Neural cell (in vitro differentiated cells): ENCODE data around the gene RPS19BP1. TPM values are rescaled to one million over a fixed set of nuclear protein-coding genes. Genes with fewer than 3 reads are reported as not detected.

ENCODE experiments used
- H2AFZ ChIP-seq: fragments of 200-600, 300-800 bp; sonication (generic), shearing (Covaris generic); 2 replicates; pipeline ENCODE4 v1.6.0; 2014; ENCODE audit warnings: low read depth, mild to moderate bottlenecking, antibody characterized with exemption, low read length, moderate library complexity
- H3F3A ChIP-seq: fragments of 200-600 bp; shearing (Covaris generic); 2 replicates; pipeline ENCODE4 v1.6.1; 2016; ENCODE audit warnings: mild to moderate bottlenecking, moderate library complexity, mixed read lengths, antibody characterized with exemption, low read length; ENCODE audit not compliant: insufficient read depth, poor library complexity, severe bottlenecking
- H3K27ac ChIP-seq: fragments of 200-600, 300-800 bp; sonication (generic), shearing (Covaris generic); 2 replicates; pipeline ENCODE4 v1.5.1; 2014; ENCODE audit warnings: mild to moderate bottlenecking, low read length, moderate library complexity
- H3K27me3 ChIP-seq: fragments of 300-800, 200-600 bp; sonication (generic), shearing (Covaris generic); 2 replicates; pipeline ENCODE4 v1.6.0; 2014; ENCODE audit warnings: mild to moderate bottlenecking, low read depth, low read length, moderate library complexity; ENCODE audit not compliant: insufficient read depth
- H3K36me3 ChIP-seq: fragments of 300-800, 200-600 bp; sonication (generic), shearing (Covaris generic); 2 replicates; pipeline ENCODE4 v1.5.1; 2014; ENCODE audit warnings: mild to moderate bottlenecking, antibody characterized with exemption, low read length, moderate library complexity; ENCODE audit not compliant: insufficient read depth
- H3K4me2 ChIP-seq: fragments of 300-800, 200-600 bp; sonication (generic), shearing (Covaris generic); 2 replicates; pipeline ENCODE4 v1.6.0; 2014; ENCODE audit warnings: mild to moderate bottlenecking, low read length
- H3K4me3 ChIP-seq: fragments of 300-800, 200-600 bp; sonication (generic), shearing (Covaris generic); 2 replicates; pipeline ENCODE4 v1.5.1; 2014; ENCODE audit warnings: mild to moderate bottlenecking, low read length, moderate library complexity
- H3K79me2 ChIP-seq: fragments of 200-600 bp; shearing (Covaris generic); replicated peaks from 2 replicates; pipeline ENCODE4 v1.6.0; 2014; ENCODE audit warnings: mild to moderate bottlenecking, low read length, moderate library complexity; ENCODE audit not compliant: insufficient read depth
- H3K9ac ChIP-seq: fragments of 300-800, 200-600 bp; sonication (generic), shearing (Covaris generic); 2 replicates; pipeline ENCODE4 v1.6.1; 2016; ENCODE audit warnings: mild to moderate bottlenecking, low read length, mixed read lengths
- H3K9me2 ChIP-seq: fragments of 200-600 bp; shearing (Covaris generic); 2 replicates; pipeline ENCODE4 v1.6.1; 2016; ENCODE audit warnings: mild to moderate bottlenecking, low read length, mixed read lengths; ENCODE audit not compliant: insufficient read depth
- H3K9me3 ChIP-seq: fragments of 200-600, 300-800 bp; sonication (generic), shearing (Covaris generic); 2 replicates; pipeline ENCODE4 v1.6.1; 2016; ENCODE audit warnings: mild to moderate bottlenecking, mixed run types, low read length, moderate library complexity, mixed read lengths
- H4K20me1 ChIP-seq: fragments of 200-600 bp; shearing (Covaris generic); 2 replicates; pipeline ENCODE4 v1.6.1; 2016; ENCODE audit warnings: mild to moderate bottlenecking, mixed run types; ENCODE audit not compliant: insufficient read depth
- EP300 ChIP-seq: fragments of 450-650 bp; conservative IDR thresholded peaks from 2 replicates; pipeline ENCODE4 v1.6.1; 2014; ENCODE audit warnings: antibody characterized with exemption, mild to moderate bottlenecking, moderate library complexity; ENCODE audit not compliant: poor library complexity, severe bottlenecking
- POLR2AphosphoS5 ChIP-seq: IDR thresholded peaks from 2 replicates; pipeline ENCODE4 v1.6.1; 2012
- RAD21 ChIP-seq: fragments of 450-650 bp; conservative IDR thresholded peaks from 2 replicates; pipeline ENCODE4 v1.6.1; 2014; ENCODE audit warnings: antibody characterized with exemption, mild to moderate bottlenecking, moderate library complexity
- REST ChIP-seq: IDR thresholded peaks from 2 replicates; pipeline ENCODE4 v1.6.1; 2012; ENCODE audit warnings: borderline replicate concordance
- SMC3 ChIP-seq: fragments of 450-650 bp; conservative IDR thresholded peaks from 2 replicates; pipeline ENCODE4 v1.6.1; 2014; ENCODE audit warnings: antibody characterized with exemption, mild to moderate bottlenecking, moderate library complexity; ENCODE audit not compliant: poor library complexity
- TAF1 ChIP-seq: IDR thresholded peaks from 2 replicates; pipeline ENCODE4 v1.6.1; 2012; ENCODE audit warnings: low read depth
- polyA plus RNA-seq: library from polyadenylated mRNA; depleted of rRNA; stranded (reverse); fragments of >200 nt; gene quantifications from 2 replicates; pipeline ENCODE4 v1.2.3, GENCODE V29; 2014
- TF ChIP-seq, protein P1 (sequence below): fragments of 450-650 bp; IDR thresholded peaks from 2 replicates; pipeline ENCODE4 v1.5.1; 2014; ENCODE audit warnings: antibody characterized with exemption, mild to moderate bottlenecking, moderate library complexity; ENCODE audit not compliant: poor library complexity, severe bottlenecking

RPS19BP1 gene
- polyA plus RNA-seq, 1 donor from 2014 or later: 164 TPM

GRCh38 chr22:39546889-39547586 is 14.5 kb upstream of the RPS19BP1 start:
- Histone ChIP-seq H3K4me3 (no peak overlapping the region), H3F3A (no peaks in the 10 kb centered on the region), H3K4me2 (no peak overlapping the region), H3K27ac (no peak overlapping the region), H3K27me3 (peaks cover 39% of the 10 kb centered on the region), H3K9me3 (no peaks in the 10 kb centered on the region), H3K79me2 (no peaks in the 10 kb centered on the region), H3K9me2 (no peaks in the 10 kb centered on the region), H3K9ac (no peak overlapping the region), H3K36me3 (no peaks in the 10 kb centered on the region), H4K20me1 (no peaks in the 10 kb centered on the region), H2AFZ (no peak overlapping the region)
- TF ChIP-seq POLR2AphosphoS5 (no peak), TAF1 (no peak)

DNA sequence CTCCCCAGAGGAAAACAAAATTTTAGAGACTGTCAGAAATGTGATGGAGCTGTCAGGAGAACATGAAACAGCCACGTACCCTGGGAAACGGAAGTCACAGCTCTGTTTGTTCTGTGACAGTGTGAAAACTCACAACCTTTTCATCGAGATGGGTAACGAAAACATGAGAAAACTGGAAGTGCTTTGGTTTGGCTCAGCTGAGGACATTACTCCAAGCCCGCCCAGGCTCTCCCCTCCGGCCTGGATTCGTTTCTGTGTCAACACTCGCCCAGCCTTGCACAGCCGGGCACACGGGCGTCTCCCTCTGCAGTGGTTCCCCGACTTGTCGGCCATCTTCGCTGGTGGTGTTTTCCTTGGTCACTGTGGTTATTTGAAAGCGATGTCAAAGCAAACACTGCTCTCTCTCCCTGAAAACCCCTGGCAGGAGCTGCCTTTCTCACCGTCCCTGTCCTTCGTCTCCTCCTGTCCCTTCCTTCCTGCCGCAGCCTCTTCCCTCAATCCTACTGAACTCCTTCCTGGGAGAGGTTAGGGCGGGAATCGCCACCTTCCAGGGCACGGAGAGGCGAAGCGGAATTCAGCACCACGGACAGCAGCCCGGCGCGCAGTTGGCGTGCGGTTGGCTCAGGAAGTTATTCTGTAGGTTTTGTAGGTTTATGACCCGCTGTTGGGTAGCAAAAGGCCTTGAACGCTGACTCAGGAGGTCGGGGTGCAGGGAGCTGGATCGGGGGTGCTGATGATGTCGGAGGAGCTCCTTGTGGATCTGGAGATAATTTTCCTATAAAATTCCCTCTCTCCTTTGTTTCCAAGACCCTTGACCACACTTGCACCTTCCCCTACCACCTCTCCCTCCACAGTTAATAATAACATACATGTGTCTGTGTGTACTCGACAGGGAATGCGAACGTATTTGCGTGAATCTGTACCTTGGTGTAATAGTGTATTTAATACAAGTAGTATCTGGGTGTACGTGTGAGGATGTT is 13.1 kb upstream of the RPS19BP1 start:
- Histone ChIP-seq H3K36me3 (no peaks in the 10 kb centered on the region), H3K9me2 (no peaks in the 10 kb centered on the region), H3K79me2 (no peaks in the 10 kb centered on the region), H3K9ac (no peak overlapping the region), H3K9me3 (no peaks in the 10 kb centered on the region), H4K20me1 (no peaks in the 10 kb centered on the region), H3K4me3 (no peak overlapping the region), H3F3A (no peaks in the 10 kb centered on the region), H2AFZ (no peak overlapping the region), H3K4me2 (no peak overlapping the region), H3K27ac (no peak overlapping the region), H3K27me3 (peaks cover 39% of the 10 kb centered on the region)
- TF ChIP-seq REST (peak; percentile 88), TAF1 (no peak)

DNA sequence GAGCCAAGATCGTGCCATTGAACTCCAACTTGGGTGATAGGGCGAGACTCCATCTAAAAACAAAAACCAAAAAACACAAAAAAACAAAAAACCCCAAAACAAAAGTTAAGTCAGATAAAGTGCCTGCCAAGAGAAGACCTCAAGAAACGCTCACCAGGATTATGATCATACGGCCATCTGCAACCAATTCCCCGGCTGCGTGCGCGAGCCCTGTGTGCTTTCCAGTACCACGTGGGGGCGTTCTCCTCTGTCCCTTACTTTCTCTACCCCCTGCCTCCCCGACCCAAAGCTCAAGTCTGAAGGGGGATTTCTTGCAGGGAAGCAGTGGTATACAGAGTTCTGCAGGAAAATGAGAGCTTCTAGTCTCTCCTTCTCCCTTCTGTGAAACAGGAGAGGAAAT is 10.5 kb upstream of the RPS19BP1 start:
- Histone ChIP-seq H3K27ac (no peak overlapping the region), H3K27me3 (peaks cover 35% of the 10 kb centered on the region), H3K4me3 (no peak overlapping the region), H3K79me2 (no peaks in the 10 kb centered on the region), H3K9ac (no peak overlapping the region), H3K36me3 (no peaks in the 10 kb centered on the region), H3K9me3 (no peaks in the 10 kb centered on the region), H3F3A (no peaks in the 10 kb centered on the region), H2AFZ (no peak overlapping the region), H4K20me1 (no peaks in the 10 kb centered on the region), H3K9me2 (no peaks in the 10 kb centered on the region), H3K4me2 (no peak overlapping the region)
- TF ChIP-seq SMC3: peak; percentile 58
- TF ChIP-seq RAD21: peak; percentile 44
- TF ChIP-seq, protein P1, sequence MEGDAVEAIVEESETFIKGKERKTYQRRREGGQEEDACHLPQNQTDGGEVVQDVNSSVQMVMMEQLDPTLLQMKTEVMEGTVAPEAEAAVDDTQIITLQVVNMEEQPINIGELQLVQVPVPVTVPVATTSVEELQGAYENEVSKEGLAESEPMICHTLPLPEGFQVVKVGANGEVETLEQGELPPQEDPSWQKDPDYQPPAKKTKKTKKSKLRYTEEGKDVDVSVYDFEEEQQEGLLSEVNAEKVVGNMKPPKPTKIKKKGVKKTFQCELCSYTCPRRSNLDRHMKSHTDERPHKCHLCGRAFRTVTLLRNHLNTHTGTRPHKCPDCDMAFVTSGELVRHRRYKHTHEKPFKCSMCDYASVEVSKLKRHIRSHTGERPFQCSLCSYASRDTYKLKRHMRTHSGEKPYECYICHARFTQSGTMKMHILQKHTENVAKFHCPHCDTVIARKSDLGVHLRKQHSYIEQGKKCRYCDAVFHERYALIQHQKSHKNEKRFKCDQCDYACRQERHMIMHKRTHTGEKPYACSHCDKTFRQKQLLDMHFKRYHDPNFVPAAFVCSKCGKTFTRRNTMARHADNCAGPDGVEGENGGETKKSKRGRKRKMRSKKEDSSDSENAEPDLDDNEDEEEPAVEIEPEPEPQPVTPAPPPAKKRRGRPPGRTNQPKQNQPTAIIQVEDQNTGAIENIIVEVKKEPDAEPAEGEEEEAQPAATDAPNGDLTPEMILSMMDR: peak; percentile 42
- no peak for TF ChIP-seq TAF1
- no peak for TF ChIP-seq EP300
